GM23248 (cell line): ENCODE results near the gene HECTD3.
"Not testable (repeated sequence)": the region's sequence is repeated elsewhere in the genome, so short reads cannot be mapped to it uniquely, and the experiment has no call there.

Experiments used
- EZH2 ChIP-seq: fragments of 200-600 bp; sonication (generic); IDR thresholded peaks from 2 replicates; pipeline ENCODE4 v1.6.1; 2018; ENCODE audit warnings: antibody characterized with exemption, mild to moderate bottlenecking; ENCODE audit not compliant: insufficient read depth, poor library complexity, severe bottlenecking
- EZH2phosphoT487 ChIP-seq: fragments of 200-600 bp; sonication (generic); IDR thresholded peaks from 2 replicates; pipeline ENCODE4 v1.6.1; 2018; ENCODE audit warnings: antibody characterized with exemption, moderate library complexity, mild to moderate bottlenecking, low read depth; ENCODE audit not compliant: insufficient read depth

DNA sequence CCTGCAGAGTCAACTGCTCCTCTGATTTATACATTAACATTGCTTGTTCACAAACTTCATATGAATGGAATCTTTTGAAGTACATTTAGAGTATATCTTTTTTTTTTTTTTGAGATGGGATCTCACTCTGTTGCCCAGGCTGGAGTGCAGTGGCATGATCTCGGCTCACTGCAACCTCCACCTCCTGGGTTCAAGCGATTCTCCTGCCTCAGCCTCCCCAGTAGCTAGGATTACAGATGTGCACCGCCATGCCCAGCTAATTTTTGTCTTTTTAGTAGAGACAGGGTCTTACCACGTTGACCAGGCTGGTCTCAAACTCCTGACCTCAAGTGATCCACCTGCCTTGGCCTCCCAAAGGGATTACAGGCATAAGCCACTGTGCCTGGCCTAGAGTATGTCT, 33.8 kb downstream of the HECTD3 start:
- not testable (repeated sequence) for TF ChIP-seq EZH2, EZH2phosphoT487
